ENCODE data around the gene B4GALT3. TPM values are rescaled to one million over a fixed set of nuclear protein-coding genes. Genes with fewer than 3 reads are reported as not detected.

Gene B4GALT3
- total and polyA plus RNA-seq, 9 of the 15 experiments (the other 6 are each of a cell fraction or from before 2014, with no cell fraction given), result 31.2 to 103 (median 46.1) TPM

GRCh38 chr1:161166669-161167548 lies 10.4 kb downstream of the B4GALT3 start (continued):
- TF ChIP-seq, protein P1, sequence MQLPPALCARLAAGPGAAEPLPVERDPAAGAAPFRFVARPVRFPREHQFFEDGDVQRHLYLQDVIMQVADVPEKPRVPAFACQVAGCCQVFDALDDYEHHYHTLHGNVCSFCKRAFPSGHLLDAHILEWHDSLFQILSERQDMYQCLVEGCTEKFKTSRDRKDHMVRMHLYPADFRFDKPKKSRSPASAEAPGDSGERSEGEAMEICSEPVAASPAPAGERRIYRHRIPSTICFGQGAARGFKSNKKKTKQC (CRISPR knock-in tag; IDR thresholded peaks at IDR 0.05), result peak; percentile 14; the same call in 1 of the 2 replicates
- TF ChIP-seq, protein P2, sequence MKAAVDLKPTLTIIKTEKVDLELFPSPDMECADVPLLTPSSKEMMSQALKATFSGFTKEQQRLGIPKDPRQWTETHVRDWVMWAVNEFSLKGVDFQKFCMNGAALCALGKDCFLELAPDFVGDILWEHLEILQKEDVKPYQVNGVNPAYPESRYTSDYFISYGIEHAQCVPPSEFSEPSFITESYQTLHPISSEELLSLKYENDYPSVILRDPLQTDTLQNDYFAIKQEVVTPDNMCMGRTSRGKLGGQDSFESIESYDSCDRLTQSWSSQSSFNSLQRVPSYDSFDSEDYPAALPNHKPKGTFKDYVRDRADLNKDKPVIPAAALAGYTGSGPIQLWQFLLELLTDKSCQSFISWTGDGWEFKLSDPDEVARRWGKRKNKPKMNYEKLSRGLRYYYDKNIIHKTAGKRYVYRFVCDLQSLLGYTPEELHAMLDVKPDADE (conservative IDR thresholded peaks at IDR 0.05; ENCODE audit: control insufficient read depth, low read depth, low read length), result peak; percentile 50; the same call in 1 of the 2 replicates
- TF ChIP-seq DNMT1 (IDR thresholded peaks at IDR 0.05) (no peak), E2F1 (CRISPR knock-in tag; IDR thresholded peaks at IDR 0.05) (peak; percentile 22; the same call in 1 of the 2 replicates), ELF1 (tag; IDR thresholded peaks at IDR 0.05) (peak; percentile 48; the same call in 1 of the 2 replicates), ZZZ3 (IDR thresholded peaks at IDR 0.05) (no peak), TEAD2 (tag; IDR thresholded peaks at IDR 0.05) (no peak), RBM34 (IDR thresholded peaks at IDR 0.05; ENCODE audit: borderline replicate concordance, insufficient read depth, low read length) (no peak), ZNF785 (CRISPR knock-in tag; IDR thresholded peaks at IDR 0.05) (no peak), PHF20 (IDR thresholded peaks at IDR 0.05; ENCODE audit: partially characterized antibody) (no peak), ETV5 (CRISPR knock-in tag; IDR thresholded peaks at IDR 0.05; ENCODE audit: low read depth) (0 out of 2 replicates have a peak, but pooled peaks have one; percentile 10), TEAD1 (CRISPR knock-in tag; IDR thresholded peaks at IDR 0.05) (peak in 1 of 2 experiments; percentile 18; a peak in 2 of 4 replicates)
- TF ChIP-seq, protein P3, sequence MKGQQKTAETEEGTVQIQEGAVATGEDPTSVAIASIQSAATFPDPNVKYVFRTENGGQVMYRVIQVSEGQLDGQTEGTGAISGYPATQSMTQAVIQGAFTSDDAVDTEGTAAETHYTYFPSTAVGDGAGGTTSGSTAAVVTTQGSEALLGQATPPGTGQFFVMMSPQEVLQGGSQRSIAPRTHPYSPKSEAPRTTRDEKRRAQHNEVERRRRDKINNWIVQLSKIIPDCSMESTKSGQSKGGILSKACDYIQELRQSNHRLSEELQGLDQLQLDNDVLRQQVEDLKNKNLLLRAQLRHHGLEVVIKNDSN (CRISPR knock-in tag; IDR thresholded peaks at IDR 0.05), result no peak

Measured in K562 (cell line).